BLaER1 treated with 17β-estradiol and CSF1 and Interleukin-3, amounts not matched to agents 10 nM and 100 nM (cell line): ENCODE data around the gene KHDC4.

Source experiments
- H3K27ac ChIP-seq, 11 experiments: shearing (Covaris generic); formaldehyde crosslinking; 2 replicates each; pipeline ENCODE4 v1.8.1; 2022
- H3K27me3 ChIP-seq, 11 experiments: shearing (Covaris generic); formaldehyde crosslinking; 2 replicates each; pipeline ENCODE4 v1.8.1; 2022
- H3K36me3 ChIP-seq, 11 experiments: shearing (Covaris generic); formaldehyde crosslinking; 2 replicates each; pipeline ENCODE4 v1.8.1; 2022
- H3K4me1 ChIP-seq, 10 experiments: shearing (Covaris generic); formaldehyde crosslinking; 2 replicates each; pipeline ENCODE4 v1.8.1; 2022
- H3K4me2 ChIP-seq, 11 experiments: shearing (Covaris generic); formaldehyde crosslinking; 2 replicates each; pipeline ENCODE4 v1.8.1; 2022
- H3K4me3 ChIP-seq, 10 experiments: shearing (Covaris generic); formaldehyde crosslinking; 2 replicates each; pipeline ENCODE4 v1.8.1; 2022
- H3K9ac ChIP-seq, 11 experiments: shearing (Covaris generic); formaldehyde crosslinking; 2 replicates each; pipeline ENCODE4 v1.8.1; 2022
- H3K9me3 ChIP-seq, 11 experiments: shearing (Covaris generic); formaldehyde crosslinking; replicated peaks in 1 of 11; 2 replicates each; pipeline ENCODE4 v1.8.1; 2022
- H4K20me1 ChIP-seq, 11 experiments: shearing (Covaris generic); formaldehyde crosslinking; 2 replicates each; pipeline ENCODE4 v1.8.1; 2022
- Cebpa-rat ChIP-seq, 11 experiments: shearing (Covaris generic); IDR thresholded peaks; 2 replicates each; pipeline ENCODE4 v1.8.1; 2022

Gene KHDC4

DNA sequence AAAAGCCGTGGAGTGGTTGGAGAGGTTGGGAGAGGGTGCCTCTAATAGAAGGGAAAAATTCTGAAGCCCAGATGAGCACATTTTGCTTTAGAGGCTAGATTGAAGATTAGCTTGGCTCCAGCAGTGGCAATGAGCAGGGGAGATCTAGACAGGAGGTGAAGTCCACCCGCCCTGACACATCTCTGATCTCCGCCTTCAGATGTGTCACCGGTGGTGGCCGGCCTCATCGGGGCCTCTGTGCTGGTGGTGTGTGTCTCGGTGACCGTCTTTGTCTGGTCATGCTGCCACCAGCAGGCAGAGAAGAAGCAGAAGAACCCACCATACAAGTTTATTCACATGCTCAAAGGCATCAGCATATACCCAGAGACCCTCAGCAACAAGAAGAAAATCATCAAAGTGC, 66.4 kb downstream of the KHDC4 start:
- H3K9me3 ChIP-seq = no peaks in the 10 kb centered on the region
- H3K27me3 ChIP-seq = no peaks in the 10 kb centered on the region
- no peak overlapping the region for H3K4me2 ChIP-seq
- peaks cover 0 to 11% (median 6%) of the 10 kb centered on the region in 10 experiments; a peak in 9 of 20 replicates for H3K4me1 ChIP-seq
- no peak overlapping the region for H3K9ac ChIP-seq
- no peak for TF ChIP-seq Cebpa-rat (IDR thresholded peaks at IDR 0.05)
- no peak overlapping the region for H3K27ac ChIP-seq
- H3K36me3 ChIP-seq = peaks cover 43 to 82% (median 60%) of the 10 kb centered on the region in 11 experiments
- H4K20me1 ChIP-seq = peaks cover 7 to 95% (median 27%) of the 10 kb centered on the region in 11 experiments; a peak in 17 of 22 replicates
- no peak overlapping the region for H3K4me3 ChIP-seq

DNA sequence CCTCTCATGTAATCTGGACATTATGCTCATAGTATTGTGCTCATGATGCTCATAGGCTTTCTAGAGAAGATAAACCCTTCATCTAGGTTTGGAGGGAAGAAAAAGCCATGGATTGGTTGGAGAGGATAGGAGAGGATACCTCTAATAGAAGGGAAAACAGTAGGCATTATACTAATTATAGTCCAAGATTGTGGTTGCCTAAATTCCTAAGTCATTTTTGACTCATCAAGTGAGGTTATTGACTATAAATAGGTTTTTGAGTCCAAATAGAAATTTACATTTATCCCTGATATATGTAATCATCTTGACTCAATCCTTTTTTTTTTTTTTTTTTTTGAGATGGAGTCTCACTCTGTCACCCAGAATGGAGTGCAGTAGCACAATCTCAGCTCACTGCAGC, 69.8 kb downstream of the KHDC4 start:
- no peak overlapping the region for H3K4me3 ChIP-seq
- H3K4me2 ChIP-seq = peak overlapping the region in 2 of 11 experiments; percentile 30 to 43; a peak in 2 of 22 replicates
- peaks cover 17 to 32% (median 23%) of the 10 kb centered on the region in 10 experiments for H3K4me1 ChIP-seq
- no peak overlapping the region for H3K9ac ChIP-seq
- no peak for TF ChIP-seq Cebpa-rat (IDR thresholded peaks at IDR 0.05)
- no peak overlapping the region for H3K27ac ChIP-seq
- peaks cover 0 to 61% (median 9%) of the 10 kb centered on the region in 11 experiments; a peak in 10 of 22 replicates for H4K20me1 ChIP-seq
- H3K9me3 ChIP-seq = no peaks in the 10 kb centered on the region
- peaks cover 19 to 60% (median 30%) of the 10 kb centered on the region in 11 experiments for H3K36me3 ChIP-seq
- no peaks in the 10 kb centered on the region for H3K27me3 ChIP-seq
